ENCODE results near the gene C9orf50. TPM values are rescaled to one million over a fixed set of nuclear protein-coding genes. Genes with fewer than 3 reads are reported as not detected.

C9orf50 gene
- total and polyA plus RNA-seq, 2 donors (not counting 1 experiment from before 2014, with no cell fraction given): not detected

- Histone ChIP-seq H3K27ac (ENCODE audit: low read length in 2 of 2) (no peak overlapping the region), H3K4me3 (ENCODE audit: control extremely low read depth in 1 of 5, extremely low read depth in 1 of 5, insufficient read depth in 1 of 5, low read depth in 2 of 5, low read length in 4 of 5) (no peak overlapping the region), H3K4me1 (ENCODE audit: control insufficient read depth in 2 of 2, insufficient read depth in 2 of 2, low read length in 2 of 2) (peaks cover 15 to 18% of the 10 kb centered on the region in 2 donors), H3K4me2 (replicated peaks; ENCODE audit: low read depth, low read length, poor library complexity, severe bottlenecking) (no peak overlapping the region), H4K20me1 (ENCODE audit: control insufficient read depth, insufficient read depth, low read length, poor library complexity, severe bottlenecking) (no peaks in the 10 kb centered on the region), H3K9ac (ENCODE audit: low read length) (no peak overlapping the region), H3K27me3 (replicated peaks in 1 of 4; ENCODE audit: control extremely low read depth in 1 of 4, control insufficient read depth in 3 of 4, insufficient read depth in 4 of 4, low read length in 3 of 4) (peaks cover 0 to 38% (median 11%) of the 10 kb centered on the region in 4 experiments), H3K79me2 (ENCODE audit: control insufficient read depth, insufficient read depth, low read length) (no peaks in the 10 kb centered on the region), H3K36me3 (replicated peaks in 1 of 2; ENCODE audit: control extremely low read depth in 1 of 2, control insufficient read depth in 1 of 2, extremely low read depth in 1 of 2, insufficient read depth in 2 of 2, low read length in 1 of 2) (no peaks in the 10 kb centered on the region), H3K9me3 (ENCODE audit: control extremely low read depth in 1 of 3, control insufficient read depth in 2 of 3, insufficient read depth in 1 of 3, low read length in 2 of 3) (peaks cover 0 to 3% (median 0%) of the 10 kb centered on the region in 3 donors), H2AFZ (ENCODE audit: insufficient read depth, low read depth, low read length, poor library complexity, severe bottlenecking) (no peak overlapping the region)
- WGBS (ENCODE audit: insufficient coverage): 95% methylated on average over 24 of the region's 25 CpGs
- Mint-ChIP-seq H3K27me3 (peaks cover 48% of the 10 kb centered on the region), H3K27ac (no peak overlapping the region), H3K9me3 (ENCODE audit: insufficient read depth) (no peaks in the 10 kb centered on the region), H3K4me1 (peaks cover 12% of the 10 kb centered on the region), H3K4me3 (no peak overlapping the region)
- ChIA-PET POLR2A (interaction anchor here (0.6 kb wide), 1 partner anchor 87 kb away, joined by 3 read pairs; no protein-coding TSS in a partner anchor), CTCF (interaction anchor here (0.7 to 1.3 kb wide), 2 partner anchors 387 to 435 kb away, joined by 3 read pairs; no protein-coding TSS in a partner anchor)
- no peak for ATAC-seq (ENCODE audit: low read depth)
- intact Hi-C loops (cut with micrococcal nuclease): no loop called here
- TF ChIP-seq CTCF (IDR thresholded peaks at IDR 0.05) (no peak), EZH2 (IDR thresholded peaks at IDR 0.05; ENCODE audit: borderline replicate concordance, insufficient read depth, low read depth, low read length, poor library complexity, severe bottlenecking) (no peak)
- DNase-seq: no peak
Measured at GRCh38 chr9:129566563-129567266, 54.2 kb downstream of the C9orf50 start.

- CTCF ChIA-PET: no interaction called here
- H3K27me3 Mint-ChIP-seq: peaks cover 40% of the 10 kb centered on the region
- H3K9me3 Mint-ChIP-seq (ENCODE audit: insufficient read depth): no peaks in the 10 kb centered on the region
- intact Hi-C loops (cut with micrococcal nuclease): no loop called here
- H3K4me3 Mint-ChIP-seq: no peak overlapping the region
- Histone ChIP-seq H3K9ac (ENCODE audit: low read length) (no peak overlapping the region), H3K27ac (ENCODE audit: low read length in 2 of 2) (no peak overlapping the region), H3K27me3 (replicated peaks in 1 of 4; ENCODE audit: control extremely low read depth in 1 of 4, control insufficient read depth in 3 of 4, insufficient read depth in 4 of 4, low read length in 3 of 4) (peaks cover 0 to 14% (median 1%) of the 10 kb centered on the region in 4 experiments), H3K36me3 (replicated peaks in 1 of 2; ENCODE audit: control extremely low read depth in 1 of 2, control insufficient read depth in 1 of 2, extremely low read depth in 1 of 2, insufficient read depth in 2 of 2, low read length in 1 of 2) (no peaks in the 10 kb centered on the region), H3K4me2 (replicated peaks; ENCODE audit: low read depth, low read length, poor library complexity, severe bottlenecking) (no peak overlapping the region), H3K79me2 (ENCODE audit: control insufficient read depth, insufficient read depth, low read length) (no peaks in the 10 kb centered on the region), H4K20me1 (ENCODE audit: control insufficient read depth, insufficient read depth, low read length, poor library complexity, severe bottlenecking) (no peaks in the 10 kb centered on the region), H3K9me3 (ENCODE audit: control extremely low read depth in 1 of 3, control insufficient read depth in 2 of 3, insufficient read depth in 1 of 3, low read length in 2 of 3) (no peaks in the 10 kb centered on the region), H3K4me3 (ENCODE audit: control extremely low read depth in 1 of 5, extremely low read depth in 1 of 5, insufficient read depth in 1 of 5, low read depth in 2 of 5, low read length in 4 of 5) (no peak overlapping the region), H3K4me1 (ENCODE audit: control insufficient read depth in 2 of 2, insufficient read depth in 2 of 2, low read length in 2 of 2) (peaks cover under 1 to 1% of the 10 kb centered on the region in 2 donors), H2AFZ (ENCODE audit: insufficient read depth, low read depth, low read length, poor library complexity, severe bottlenecking) (no peak overlapping the region)
- ATAC-seq (ENCODE audit: low read depth): no peak
- TF ChIP-seq CTCF (IDR thresholded peaks at IDR 0.05): no peak
- TF ChIP-seq EZH2 (IDR thresholded peaks at IDR 0.05; ENCODE audit: borderline replicate concordance, insufficient read depth, low read depth, low read length, poor library complexity, severe bottlenecking): no peak
- WGBS (ENCODE audit: insufficient coverage): 93% methylated on average over 6 of the region's 8 CpGs
- H3K4me1 Mint-ChIP-seq: peaks cover 1% of the 10 kb centered on the region
- DNase-seq: no peak
- no peak overlapping the region for H3K27ac Mint-ChIP-seq
- POLR2A ChIA-PET: no interaction called here
Measured at GRCh38 chr9:129562917-129563316, 58.0 kb downstream of the C9orf50 start.

Data from B cell (primary cell).